Naive thymus-derived CD4-positive, alpha-beta T cell (primary cell): ENCODE data around the gene GTF2A1L. TPM values are rescaled to one million over a fixed set of nuclear protein-coding genes. Genes with fewer than 3 reads are reported as not detected.

Experiments used
- ATAC-seq: fragments of 150-1000 bp; cut with Tn5 transposase; 2 replicates; pipeline ENCODE4 v1.10.0; 2021; ENCODE audit warnings: mild to moderate bottlenecking, moderate library complexity
- CTCF ChIA-PET: fragments of 350-600 bp; sonication (Branson Sonifier 250); formaldehyde crosslinking; loops from one replicate; lab custom pipeline; 2021; ENCODE audit warnings: antibody characterized with exemption; lab: Charles Lee
- POLR2A ChIA-PET: fragments of 350-600 bp; sonication (Branson Sonifier 250); formaldehyde crosslinking; loops from one replicate; lab custom pipeline; 2021; ENCODE audit warnings: antibody characterized with exemption, inconsistent platforms; lab: Charles Lee
- DNase-seq, 9 donors: peaks; one replicate each; pipeline versions ENCODE4 v3.0.0 to v3.0.0-alpha.2; 2020 to 2022; ENCODE audit warnings: mixed read lengths in 1 of 9
- H3K27ac ChIP-seq: one replicate; pipeline ENCODE4 v1.7.0; 2013; ENCODE audit warnings: mild to moderate bottlenecking, low read depth, low read length, moderate library complexity
- H3K27me3 ChIP-seq, 2 donors: one replicate each; pipeline ENCODE4 v1.7.0; 2013; ENCODE audit warnings: low read length in 2 of 2, mild to moderate bottlenecking in 2 of 2, moderate library complexity in 2 of 2; ENCODE audit not compliant: control insufficient read depth in 2 of 2, insufficient read depth in 2 of 2
- H3K36me3 ChIP-seq, 3 experiments: 1 replicate in 2 of 3; 2 replicates in 1 of 3; pipeline ENCODE4 v1.7.0; 2013; ENCODE audit warnings: low read length in 3 of 3, mild to moderate bottlenecking in 3 of 3, moderate library complexity in 1 of 3; ENCODE audit not compliant: insufficient read depth in 3 of 3, control insufficient read depth in 2 of 3
- H3K4me1 ChIP-seq, 2 donors: one replicate each; pipeline ENCODE4 v1.7.0; 2013; ENCODE audit warnings: low read length in 2 of 2, mild to moderate bottlenecking in 2 of 2, moderate library complexity in 1 of 2; ENCODE audit not compliant: control insufficient read depth in 2 of 2, insufficient read depth in 2 of 2
- H3K4me3 ChIP-seq: 2 replicates; pipeline ENCODE4 v1.7.0; 2013; ENCODE audit warnings: mild to moderate bottlenecking, low read length
- H3K9me3 ChIP-seq, 3 experiments: 1 replicate in 2 of 3; 2 replicates in 1 of 3; pipeline ENCODE4 v1.7.0; 2013; ENCODE audit warnings: low read length in 3 of 3; ENCODE audit not compliant: control insufficient read depth in 2 of 3
- H3K27ac Mint-ChIP-seq, 9 donors: one replicate each; pipeline ENCODE4 v1.8.0; 2020 to 2022; ENCODE audit warnings: mixed read lengths in 9 of 9, mild to moderate bottlenecking in 8 of 9, moderate library complexity in 5 of 9, inconsistent platforms in 2 of 9
- H3K27me3 Mint-ChIP-seq, 5 donors: one replicate each; pipeline ENCODE4 v1.8.0; 2021 to 2022; ENCODE audit warnings: mixed read lengths in 5 of 5, mild to moderate bottlenecking in 1 of 5
- H3K36me3 Mint-ChIP-seq, 5 donors: one replicate each; pipeline ENCODE4 v1.8.0; 2020 to 2022; ENCODE audit warnings: mixed read lengths in 5 of 5, mild to moderate bottlenecking in 3 of 5, inconsistent platforms in 1 of 5
- H3K4me1 Mint-ChIP-seq, 7 donors: one replicate each; pipeline ENCODE4 v1.8.0; 2020 to 2022; ENCODE audit warnings: mixed read lengths in 7 of 7, mild to moderate bottlenecking in 3 of 7, inconsistent platforms in 1 of 7
- H3K4me3 Mint-ChIP-seq, 10 donors: one replicate each; pipeline ENCODE4 v1.8.0; 2020 to 2022; ENCODE audit warnings: mild to moderate bottlenecking in 10 of 10, mixed read lengths in 10 of 10, moderate library complexity in 6 of 10, inconsistent platforms in 2 of 10
- H3K9me3 Mint-ChIP-seq, 11 donors: one replicate each; pipeline ENCODE4 v1.8.0; 2020 to 2022; ENCODE audit warnings: mixed read lengths in 11 of 11, mild to moderate bottlenecking in 4 of 11, inconsistent platforms in 1 of 11, moderate library complexity in 1 of 11
- intact Hi-C, 2 donors: fragments of 100-400 bp; cut with micrococcal nuclease; formaldehyde crosslinking; loops; one replicate each; pipeline ENCODE4 v1.15.1; 2023
- polyA plus RNA-seq, 2 donors: library from polyadenylated mRNA; unstranded; fragments of 300-500 nt; fragmentation: Illumina TruSeq; gene quantifications; one replicate each; pipeline ENCODE4 v1.2.3, GENCODE V29; 2021
- total RNA-seq, 6 experiments: library from RNA in 5 of 6; stranded (reverse) in 5 of 6; gene quantifications; 1 replicate in 5 of 6; 2 replicates in 1 of 6; pipeline ENCODE4 v1.2.3 and lab custom pipeline; 2021 to 2026

Gene GTF2A1L
- total and polyA plus RNA-seq, 7 experiments from 2014 or later = not detected

DNA sequence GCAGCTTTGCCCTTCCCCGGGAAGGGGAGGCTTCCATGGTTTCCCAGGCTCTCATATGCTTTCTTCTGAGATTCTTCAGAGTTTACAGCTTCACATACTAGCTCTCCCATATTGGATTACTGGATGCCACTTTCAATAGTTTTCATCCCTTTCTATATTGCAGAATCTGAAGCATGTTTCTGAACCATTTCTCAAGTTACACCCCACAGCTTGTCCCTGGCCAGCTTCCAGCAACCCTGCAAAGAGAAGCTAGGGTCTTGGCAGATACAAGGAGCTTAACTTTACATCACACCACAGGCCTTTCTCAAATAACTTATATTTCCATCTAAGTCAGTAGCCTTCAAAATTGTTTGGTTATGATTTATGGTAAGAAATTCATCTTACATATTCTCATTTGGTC, 98.3 kb downstream of the GTF2A1L start:
- intact Hi-C loops = no loop called here
- CTCF ChIA-PET = no interaction called here

DNA sequence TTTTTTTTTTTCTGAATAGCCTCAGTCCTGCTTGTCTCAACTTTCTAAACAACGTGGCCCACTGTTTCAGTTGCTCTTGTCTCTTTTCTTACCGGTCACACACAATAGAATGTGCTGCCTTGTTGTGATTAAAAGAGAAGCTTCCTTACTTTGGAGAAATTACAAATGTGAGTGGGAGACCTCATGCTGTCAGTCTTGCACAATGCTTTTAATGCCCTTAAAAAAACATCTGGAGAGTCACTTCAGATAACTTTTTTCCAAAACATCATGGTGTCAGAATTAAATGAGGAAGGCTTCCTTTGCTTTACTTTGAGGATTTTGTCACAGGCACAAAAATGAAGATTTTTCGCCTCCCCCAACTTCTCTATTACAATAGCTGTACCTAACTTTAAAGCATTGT, 100.2 kb downstream of the GTF2A1L start:
- H3K4me1 Mint-ChIP-seq = no peaks in the 10 kb centered on the region
- H3K27ac ChIP-seq = no peak overlapping the region
- no peak for ATAC-seq
- POLR2A ChIA-PET = no interaction called here
- CTCF ChIA-PET = no interaction called here
- H3K27ac Mint-ChIP-seq = no peak overlapping the region
- intact Hi-C loops = no loop called here
- H3K4me1 ChIP-seq = no peaks in the 10 kb centered on the region
- peaks cover 0 to 3% (median 0%) of the 10 kb centered on the region in 11 donors for H3K9me3 Mint-ChIP-seq
- no peaks in the 10 kb centered on the region for H3K36me3 ChIP-seq
- H3K9me3 ChIP-seq = no peaks in the 10 kb centered on the region
- DNase-seq = no peak
- peaks cover 2 to 40% (median 13%) of the 10 kb centered on the region in 5 donors for H3K27me3 Mint-ChIP-seq
- no peak overlapping the region for H3K4me3 Mint-ChIP-seq
- no peaks in the 10 kb centered on the region for H3K36me3 Mint-ChIP-seq
- H3K4me3 ChIP-seq = no peak overlapping the region
- H3K27me3 ChIP-seq = peaks cover 0 to 4% of the 10 kb centered on the region in 2 donors

More for the DNA sequence above, 98.3 kb downstream of the GTF2A1L start:
- H3K36me3 ChIP-seq = no peaks in the 10 kb centered on the region
- no peak overlapping the region for H3K27ac Mint-ChIP-seq
- peaks cover 0 to 3% (median 0%) of the 10 kb centered on the region in 11 donors for H3K9me3 Mint-ChIP-seq
- ATAC-seq (no peak), DNase-seq (no peak)
- H3K4me3 ChIP-seq = no peak overlapping the region
- no peaks in the 10 kb centered on the region for H3K4me1 ChIP-seq
- no peaks in the 10 kb centered on the region for H3K36me3 Mint-ChIP-seq
- no peaks in the 10 kb centered on the region for H3K9me3 ChIP-seq
- POLR2A ChIA-PET = interaction anchor here (0.5 kb wide), 1 partner anchor 249 kb away, joined by 3 read pairs; no protein-coding TSS in a partner anchor
- H3K27me3 ChIP-seq = peaks cover 0 to 4% of the 10 kb centered on the region in 2 donors
- peaks cover 0 to 6% (median 0%) of the 10 kb centered on the region in 7 donors for H3K4me1 Mint-ChIP-seq
- peaks cover 3 to 45% (median 20%) of the 10 kb centered on the region in 5 donors for H3K27me3 Mint-ChIP-seq
- no peak overlapping the region for H3K4me3 Mint-ChIP-seq
- H3K27ac ChIP-seq = no peak overlapping the region

DNA sequence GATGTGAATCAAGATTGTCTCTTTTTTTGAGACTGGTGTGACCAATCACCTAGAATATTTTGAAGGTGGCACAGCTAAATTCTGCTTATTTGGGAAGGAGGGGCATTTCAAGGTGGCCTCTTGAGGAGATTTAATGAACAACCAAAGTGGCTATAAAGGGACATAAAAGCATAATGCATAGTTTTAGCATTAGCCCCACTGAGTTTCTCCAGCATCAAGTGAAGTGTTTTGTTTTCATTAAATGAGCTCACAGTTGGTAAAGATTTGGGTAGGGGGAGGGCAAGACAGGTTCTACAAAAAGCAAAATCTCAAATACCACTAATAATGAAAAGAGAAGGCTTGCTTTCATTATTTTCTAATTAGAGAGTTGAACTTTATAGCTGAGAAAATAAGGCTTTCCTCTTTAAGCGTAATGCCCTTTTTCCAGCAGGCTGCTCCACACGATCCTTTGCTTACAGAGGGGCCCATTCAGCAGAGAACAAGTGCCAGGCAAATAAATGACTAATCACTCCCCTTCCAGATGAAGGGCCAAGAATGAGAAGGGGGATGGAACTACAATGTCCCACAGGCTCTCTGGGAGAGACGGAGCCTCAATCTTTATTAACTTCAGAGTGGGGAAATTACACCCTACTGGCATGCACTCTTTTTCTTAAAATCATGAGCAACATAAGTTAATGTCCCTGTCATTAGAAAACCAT, 102.0 kb downstream of the GTF2A1L start:
- H3K9me3 ChIP-seq = no peaks in the 10 kb centered on the region
- no peaks in the 10 kb centered on the region for H3K4me1 ChIP-seq
- Mint-ChIP-seq H3K27me3 (peaks cover 6 to 29% (median 13%) of the 10 kb centered on the region in 5 donors), H3K4me3 (no peak overlapping the region), H3K9me3 (peaks cover 0 to 3% (median 0%) of the 10 kb centered on the region in 11 donors), H3K36me3 (no peaks in the 10 kb centered on the region), H3K27ac (no peak overlapping the region), H3K4me1 (no peaks in the 10 kb centered on the region)
- DNase-seq = no peak
- H3K36me3 ChIP-seq = no peaks in the 10 kb centered on the region
- peaks cover 0 to 4% of the 10 kb centered on the region in 2 donors for H3K27me3 ChIP-seq
- H3K4me3 ChIP-seq = no peak overlapping the region
- CTCF ChIA-PET = no interaction called here
- no peak for ATAC-seq
- intact Hi-C loops = no loop called here
- POLR2A ChIA-PET = no interaction called here
- H3K27ac ChIP-seq = no peak overlapping the region

DNA sequence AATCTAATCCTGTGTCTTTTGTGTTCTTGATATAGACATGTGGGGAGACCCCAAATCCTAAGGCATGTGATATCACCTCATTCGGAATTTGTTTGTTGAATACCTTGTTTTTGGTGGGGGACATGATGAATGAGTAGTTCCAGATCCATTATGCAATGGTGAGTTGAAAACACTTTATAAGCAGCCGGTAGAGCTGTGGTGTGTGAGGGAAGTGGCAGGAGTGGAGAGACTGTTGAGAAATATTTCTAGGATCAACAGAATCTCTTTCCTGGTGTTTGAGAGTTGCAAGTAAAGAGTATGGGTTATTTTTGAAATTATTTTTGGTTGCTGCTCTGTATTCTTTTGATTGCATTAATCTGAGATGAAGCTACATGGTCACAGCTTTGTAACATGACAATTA, 103.5 kb downstream of the GTF2A1L start:
- H3K36me3 Mint-ChIP-seq = no peaks in the 10 kb centered on the region
- POLR2A ChIA-PET = no interaction called here
- peaks cover 0 to 3% (median 0%) of the 10 kb centered on the region in 11 donors for H3K9me3 Mint-ChIP-seq
- H3K4me3 ChIP-seq = no peak overlapping the region
- H3K27me3 Mint-ChIP-seq = peaks cover 7 to 28% (median 13%) of the 10 kb centered on the region in 5 donors
- H3K27ac Mint-ChIP-seq = no peak overlapping the region
- no peaks in the 10 kb centered on the region for H3K27me3 ChIP-seq
- H3K4me1 ChIP-seq = no peaks in the 10 kb centered on the region
- no peaks in the 10 kb centered on the region for H3K4me1 Mint-ChIP-seq
- no peak overlapping the region for H3K27ac ChIP-seq
- no peaks in the 10 kb centered on the region for H3K36me3 ChIP-seq
- intact Hi-C loops = no loop called here
- DNase-seq (no peak), ATAC-seq (no peak)
- H3K9me3 ChIP-seq = no peaks in the 10 kb centered on the region
- H3K4me3 Mint-ChIP-seq = no peak overlapping the region
- CTCF ChIA-PET = no interaction called here

DNA sequence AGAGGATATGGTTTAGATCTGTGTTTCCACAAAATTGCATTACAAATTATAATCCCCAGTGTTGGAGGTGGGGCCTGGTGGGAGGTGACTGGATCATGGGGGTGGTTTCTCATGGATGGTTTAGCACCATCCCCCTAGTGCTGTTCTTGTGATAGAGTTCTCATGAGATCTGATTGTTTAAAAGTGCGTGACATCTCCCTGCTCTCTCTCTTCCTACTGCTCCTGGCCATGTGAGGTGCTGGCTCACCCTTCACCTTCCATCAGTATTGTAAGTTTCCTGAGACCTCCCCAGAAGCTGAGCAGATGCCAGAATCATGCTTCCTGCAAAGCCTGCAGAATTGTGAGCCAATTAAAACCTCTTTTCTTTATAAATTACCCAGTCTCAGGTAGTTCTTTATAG, 104.7 kb downstream of the GTF2A1L start:
- no peaks in the 10 kb centered on the region for H3K9me3 ChIP-seq
- intact Hi-C loops = no loop called here
- peaks cover 7 to 22% (median 13%) of the 10 kb centered on the region in 5 donors for H3K27me3 Mint-ChIP-seq
- H3K27ac Mint-ChIP-seq = no peak overlapping the region
- DNase-seq = no peak
- H3K27ac ChIP-seq = no peak overlapping the region
- no peak overlapping the region for H3K4me3 ChIP-seq
- no peaks in the 10 kb centered on the region for H3K4me1 Mint-ChIP-seq
- H3K9me3 Mint-ChIP-seq = peaks cover 0 to 3% (median 0%) of the 10 kb centered on the region in 11 donors
- H3K36me3 ChIP-seq = no peaks in the 10 kb centered on the region
- H3K36me3 Mint-ChIP-seq = no peaks in the 10 kb centered on the region
- H3K27me3 ChIP-seq = no peaks in the 10 kb centered on the region
- no peak for ATAC-seq
- H3K4me3 Mint-ChIP-seq = no peak overlapping the region
- CTCF ChIA-PET = no interaction called here
- no peaks in the 10 kb centered on the region for H3K4me1 ChIP-seq
- POLR2A ChIA-PET = interaction anchor here (0.9 kb wide), 1 partner anchor 17 kb away, joined by 3 read pairs; no protein-coding TSS in a partner anchor

DNA sequence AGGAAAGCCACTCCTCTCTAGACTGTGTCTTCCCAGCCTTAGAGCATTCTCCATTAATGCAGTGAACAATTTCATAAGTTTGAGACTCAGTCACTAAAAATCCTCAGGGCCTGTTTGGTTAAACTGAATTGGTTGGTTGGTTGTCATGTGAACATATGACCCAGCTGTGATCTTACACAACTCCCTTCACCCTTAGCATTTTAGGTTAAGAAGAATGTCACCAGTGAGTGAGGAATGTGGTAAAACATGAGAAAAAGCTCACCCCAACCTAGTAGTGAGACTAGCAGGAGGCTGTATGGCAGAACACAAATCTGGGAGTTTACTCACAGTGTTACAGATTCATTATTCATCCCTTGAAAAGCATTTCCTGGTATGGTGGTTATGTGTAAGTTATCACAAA, 105.5 kb downstream of the GTF2A1L start:
- H3K27me3 ChIP-seq = no peaks in the 10 kb centered on the region
- ChIA-PET CTCF (no interaction called here), POLR2A (no interaction called here)
- Mint-ChIP-seq H3K27ac (no peak overlapping the region), H3K4me1 (no peaks in the 10 kb centered on the region), H3K27me3 (peaks cover 7 to 22% (median 13%) of the 10 kb centered on the region in 5 donors), H3K9me3 (peaks cover 0 to 3% (median 0%) of the 10 kb centered on the region in 11 donors), H3K4me3 (no peak overlapping the region), H3K36me3 (no peaks in the 10 kb centered on the region)
- H3K4me3 ChIP-seq = no peak overlapping the region
- H3K36me3 ChIP-seq = no peaks in the 10 kb centered on the region
- H3K27ac ChIP-seq = no peak overlapping the region
- intact Hi-C loops = no loop called here
- ATAC-seq (no peak), DNase-seq (no peak)
- H3K9me3 ChIP-seq = no peaks in the 10 kb centered on the region
- no peaks in the 10 kb centered on the region for H3K4me1 ChIP-seq

DNA sequence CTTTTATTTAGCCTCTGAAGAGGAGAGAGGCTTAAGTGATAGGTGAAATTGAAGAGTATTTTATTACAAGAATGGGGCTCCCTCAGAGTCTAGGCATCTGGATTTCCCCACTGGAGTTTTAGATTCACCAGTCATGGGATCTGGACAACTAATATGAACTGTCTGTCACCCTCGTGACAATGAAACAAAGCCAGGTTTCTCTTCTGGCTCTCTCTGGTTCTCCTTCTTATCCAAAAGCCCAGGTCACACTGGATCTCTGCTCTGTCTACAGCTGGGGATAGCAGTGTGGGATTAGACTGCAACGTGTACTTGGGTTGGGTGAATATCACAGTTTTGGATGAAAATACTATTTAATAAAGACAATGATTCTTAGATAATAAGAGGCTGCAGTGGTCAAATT, 106.6 kb downstream of the GTF2A1L start:
- POLR2A ChIA-PET = no interaction called here

More for the DNA sequence above, 106.6 kb downstream of the GTF2A1L start:
- no peak overlapping the region for H3K27ac ChIP-seq
- Mint-ChIP-seq H3K4me1 (no peaks in the 10 kb centered on the region), H3K27ac (no peak overlapping the region), H3K27me3 (peaks cover 7 to 22% (median 13%) of the 10 kb centered on the region in 5 donors), H3K4me3 (no peak overlapping the region), H3K36me3 (peaks cover 0 to 3% (median 0%) of the 10 kb centered on the region in 5 donors), H3K9me3 (peaks cover 0 to 3% (median 0%) of the 10 kb centered on the region in 11 donors)
- no peaks in the 10 kb centered on the region for H3K36me3 ChIP-seq
- DNase-seq (no peak), ATAC-seq (no peak)
- H3K27me3 ChIP-seq = no peaks in the 10 kb centered on the region
- no peaks in the 10 kb centered on the region for H3K4me1 ChIP-seq
- no peak overlapping the region for H3K4me3 ChIP-seq
- CTCF ChIA-PET = no interaction called here
- H3K9me3 ChIP-seq = no peaks in the 10 kb centered on the region
- intact Hi-C loops = no loop called here
